ENCODE data around the gene BMPR1A.
"Not testable (repeated sequence)": the region's sequence is repeated elsewhere in the genome, so short reads cannot be mapped to it uniquely, and the experiment has no call there.

Gene BMPR1A

DNA sequence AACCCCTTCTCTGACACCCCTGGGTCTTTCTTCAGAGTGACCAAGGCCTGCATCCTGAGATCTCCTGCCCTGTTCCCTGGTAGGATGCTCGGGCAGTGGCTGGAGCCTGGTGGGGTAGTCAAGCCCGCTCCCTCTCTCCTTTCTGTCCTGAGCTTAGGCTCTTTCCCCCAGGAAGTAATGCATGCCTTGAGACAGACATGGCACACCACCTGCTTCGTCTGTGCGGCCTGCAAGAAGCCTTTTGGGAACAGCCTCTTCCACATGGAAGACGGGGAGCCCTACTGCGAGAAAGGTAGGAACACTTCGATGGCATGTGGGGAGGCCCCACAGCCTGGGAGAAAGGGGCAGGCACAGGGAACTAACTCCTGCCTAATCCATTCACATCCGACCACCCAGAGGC, 37.9 kb upstream of the BMPR1A start:
- no peak for DNase-seq
- TF ChIP-seq GATA1 (IDR thresholded peaks at IDR 0.05; ENCODE audit: low read depth, low read length) (no peak), POLR2A (IDR thresholded peaks at IDR 0.05; ENCODE audit: low read length) (no peak)

DNA sequence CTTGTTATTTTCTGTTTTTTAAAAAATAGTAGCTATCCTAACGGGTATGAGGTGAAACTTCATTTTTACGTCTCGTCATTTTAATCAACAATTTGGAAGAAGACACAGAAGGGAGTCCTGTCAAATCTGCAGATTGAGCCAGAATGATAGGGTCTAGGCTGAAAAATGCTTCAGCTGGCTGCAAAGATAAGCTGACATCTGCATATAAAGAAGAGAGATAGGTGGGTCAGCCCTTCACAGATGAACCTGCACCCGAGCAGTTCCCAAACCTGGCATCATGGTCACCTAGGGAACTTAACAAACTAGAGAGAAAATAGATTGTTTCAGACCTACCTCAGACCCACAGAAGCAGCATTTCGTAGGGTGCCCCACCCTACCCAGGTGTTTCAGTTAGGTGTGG, 35.2 kb upstream of the BMPR1A start:
- peak in 1 of 2 experiments; percentile 62 for DNase-seq
- TF ChIP-seq GATA1 (IDR thresholded peaks at IDR 0.05; ENCODE audit: low read depth, low read length) (no peak), POLR2A (IDR thresholded peaks at IDR 0.05; ENCODE audit: low read length) (no peak)

DNA sequence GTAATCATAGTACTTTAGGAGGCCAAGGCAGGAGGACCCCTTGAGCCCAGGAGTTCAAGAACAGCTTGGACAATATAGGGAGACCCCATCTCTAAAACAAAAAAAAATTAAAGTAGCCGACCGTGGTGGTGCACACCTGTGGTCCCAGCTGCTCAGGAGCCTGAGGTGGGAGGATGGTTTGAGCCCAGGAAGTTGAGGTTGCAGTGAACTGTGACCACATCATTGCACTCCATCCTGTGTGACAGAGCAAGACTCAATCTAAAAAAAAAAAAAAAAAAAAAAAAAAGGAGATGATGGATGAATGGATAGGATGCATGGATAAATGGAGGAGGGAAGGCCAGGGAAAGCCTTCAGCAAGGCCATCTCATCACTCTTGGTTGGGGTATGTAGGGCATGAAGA, 33.4 kb upstream of the BMPR1A start:
- no peak for DNase-seq
- TF ChIP-seq POLR2A (IDR thresholded peaks at IDR 0.05; ENCODE audit: low read length) = no peak

DNA sequence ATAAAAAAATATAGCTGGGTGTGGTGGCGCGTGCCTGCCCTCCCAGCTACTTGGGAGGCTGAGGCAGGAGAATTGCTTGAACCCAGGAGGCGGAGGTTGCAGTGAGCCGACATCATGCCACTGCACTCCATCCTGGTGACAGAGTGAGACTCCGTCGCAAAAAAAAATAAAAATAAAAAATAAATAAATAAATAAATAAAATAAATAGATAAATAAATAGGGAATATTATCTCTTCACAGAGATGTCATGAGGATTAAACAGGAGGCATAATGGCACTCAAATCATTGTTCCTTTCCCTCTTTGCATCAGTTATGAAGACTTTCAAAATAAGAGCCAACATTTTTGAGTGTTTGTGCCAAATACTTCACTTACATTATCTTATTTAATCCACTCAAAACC, 32.0 kb upstream of the BMPR1A start:
- TF ChIP-seq POLR2A (IDR thresholded peaks at IDR 0.05; ENCODE audit: low read length) = no peak
- TF ChIP-seq GATA1 (IDR thresholded peaks at IDR 0.05; ENCODE audit: low read depth, low read length) = no peak

DNA sequence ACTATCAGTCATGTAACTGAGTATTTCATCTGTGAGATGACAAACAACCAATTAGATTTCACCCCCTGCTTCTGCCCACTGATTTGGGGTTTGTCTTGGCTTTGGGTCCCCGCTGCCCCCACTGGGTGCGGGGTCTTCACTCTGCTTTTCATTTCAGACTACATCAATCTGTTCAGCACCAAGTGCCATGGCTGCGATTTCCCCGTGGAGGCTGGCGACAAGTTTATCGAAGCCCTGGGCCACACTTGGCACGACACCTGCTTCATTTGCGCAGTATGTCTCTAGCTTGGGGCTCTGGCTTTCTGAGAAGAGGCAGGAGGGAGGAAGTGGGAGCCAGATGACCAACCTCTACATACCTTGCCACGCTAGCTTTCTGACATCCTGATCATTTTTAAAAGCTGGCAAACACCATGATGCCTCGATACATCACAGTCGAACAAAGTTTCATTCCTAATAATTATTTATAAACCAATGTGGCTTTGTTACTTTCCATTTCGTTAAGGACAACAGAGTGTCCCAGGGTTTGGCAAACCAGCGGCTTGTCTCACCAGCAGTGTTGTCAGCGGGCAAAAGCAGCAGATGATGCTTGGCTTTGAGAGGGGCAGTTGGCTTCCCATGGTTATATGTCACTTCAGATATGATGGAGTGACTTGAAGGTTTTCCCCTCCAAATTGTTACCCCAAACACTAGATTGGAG, 30.3 kb upstream of the BMPR1A start:
- DNase-seq = no peak
- no peak for TF ChIP-seq POLR2A (IDR thresholded peaks at IDR 0.05; ENCODE audit: low read length)
- no peak for TF ChIP-seq GATA1 (IDR thresholded peaks at IDR 0.05; ENCODE audit: low read depth, low read length)

More for the DNA sequence above, 32.0 kb upstream of the BMPR1A start:
- no peak for DNase-seq

DNA sequence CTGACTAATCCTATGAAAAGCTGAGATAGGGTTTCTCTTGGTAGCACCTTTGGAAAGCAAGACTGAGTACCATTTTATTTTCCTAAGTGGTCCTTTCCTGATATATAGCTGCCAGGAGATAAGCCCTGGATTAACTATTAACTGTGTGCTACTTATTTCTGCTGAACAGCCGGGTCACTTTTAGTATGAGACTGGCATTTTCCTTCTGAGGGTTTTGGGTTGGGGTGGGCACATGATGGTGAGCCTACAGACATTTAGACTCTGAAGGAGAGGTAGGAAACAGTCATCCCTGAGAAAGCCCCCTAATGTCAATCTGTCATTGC, 29.8 kb upstream of the BMPR1A start:
- DNase-seq = no peak
- no peak for TF ChIP-seq GATA1 (IDR thresholded peaks at IDR 0.05; ENCODE audit: low read depth, low read length)
- no peak for TF ChIP-seq POLR2A (IDR thresholded peaks at IDR 0.05; ENCODE audit: low read length)

DNA sequence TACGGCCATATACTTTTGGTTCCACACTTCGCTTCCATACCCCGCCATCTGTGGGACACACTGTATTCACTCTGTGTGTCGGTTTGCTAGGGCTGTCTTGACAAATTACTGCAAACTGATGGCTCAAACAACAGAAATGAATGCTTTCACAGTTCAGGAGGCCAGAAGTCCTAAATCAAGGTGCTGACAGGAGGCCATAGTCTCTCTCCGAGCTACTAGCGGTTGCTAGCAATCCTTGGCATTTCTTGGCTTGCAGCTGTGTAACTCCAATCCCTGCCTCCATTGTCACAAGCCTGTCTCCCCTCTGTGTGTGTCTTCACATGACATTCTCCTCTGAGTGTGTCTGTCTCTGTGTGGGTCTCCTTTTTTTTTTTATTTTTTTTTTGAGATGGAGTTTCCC, 28.9 kb upstream of the BMPR1A start:
- TF ChIP-seq POLR2A (IDR thresholded peaks at IDR 0.05; ENCODE audit: low read length) (no peak), GATA1 (IDR thresholded peaks at IDR 0.05; ENCODE audit: low read depth, low read length) (no peak)
- DNase-seq = no peak

DNA sequence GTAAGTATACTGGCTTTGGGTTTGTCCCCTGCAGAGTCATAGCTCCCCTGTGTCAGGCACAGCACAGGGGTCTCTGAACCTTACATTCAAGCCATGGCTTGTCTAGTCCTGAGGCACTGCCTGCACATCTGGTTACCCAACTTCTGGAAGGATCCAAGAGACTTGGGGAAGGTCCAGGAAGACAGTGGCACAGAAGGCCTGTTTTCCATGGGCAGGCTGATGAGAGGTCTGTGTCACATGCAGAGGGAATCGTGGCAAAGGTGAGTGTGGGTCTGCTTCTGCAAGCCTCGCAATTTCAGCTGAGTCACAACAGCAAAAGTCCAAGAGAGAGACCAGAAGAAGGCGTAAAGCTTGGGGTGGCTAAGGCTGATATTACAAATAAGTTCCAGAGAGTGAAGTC, 28.4 kb upstream of the BMPR1A start:
- no peak for DNase-seq
- TF ChIP-seq POLR2A (IDR thresholded peaks at IDR 0.05; ENCODE audit: low read length) (no peak), GATA1 (IDR thresholded peaks at IDR 0.05; ENCODE audit: low read depth, low read length) (no peak)

DNA sequence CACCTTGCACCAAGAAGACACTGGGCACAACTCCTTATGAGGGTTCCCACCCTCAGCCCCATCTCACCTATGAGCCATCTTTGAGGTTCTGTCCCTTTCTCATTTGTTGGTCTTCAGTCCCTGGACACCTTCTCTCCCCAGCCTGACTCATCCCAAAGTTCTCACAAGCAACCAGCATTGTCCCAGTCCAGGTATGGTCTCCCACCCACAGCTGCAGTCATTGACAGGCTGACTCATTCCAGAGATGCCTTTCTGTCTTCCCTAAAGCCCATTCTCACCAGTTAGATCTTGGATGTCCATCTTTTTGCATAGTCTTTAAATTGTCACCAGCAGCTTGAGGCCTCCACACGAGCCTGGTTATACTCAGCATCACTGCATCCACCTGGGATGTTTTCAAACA, 26.7 kb upstream of the BMPR1A start:
- no peak for DNase-seq
- TF ChIP-seq POLR2A (IDR thresholded peaks at IDR 0.05; ENCODE audit: low read length) = no peak
- no peak for TF ChIP-seq GATA1 (IDR thresholded peaks at IDR 0.05; ENCODE audit: low read depth, low read length)

DNA sequence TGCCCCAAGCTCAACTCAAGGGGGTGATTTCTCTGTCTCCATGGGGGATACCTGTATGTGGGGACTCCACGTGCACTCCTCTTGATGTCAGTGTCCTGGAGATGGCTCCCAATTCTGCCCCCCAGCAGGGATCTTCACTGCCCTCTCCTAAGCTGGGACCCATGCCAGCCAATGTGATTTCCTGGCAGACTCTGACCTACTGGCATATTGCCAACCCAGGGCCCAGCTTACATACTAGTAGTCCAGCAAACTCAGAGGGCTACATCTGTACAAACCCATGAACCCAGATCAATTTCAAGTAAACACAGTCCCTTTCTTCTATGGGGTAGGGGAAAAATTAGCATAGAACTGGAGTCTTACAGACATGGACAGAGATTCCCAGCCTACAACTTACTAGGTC, 26.2 kb upstream of the BMPR1A start:
- DNase-seq = peak; percentile 6 to 21
- no peak for TF ChIP-seq GATA1 (IDR thresholded peaks at IDR 0.05; ENCODE audit: low read depth, low read length)

DNA sequence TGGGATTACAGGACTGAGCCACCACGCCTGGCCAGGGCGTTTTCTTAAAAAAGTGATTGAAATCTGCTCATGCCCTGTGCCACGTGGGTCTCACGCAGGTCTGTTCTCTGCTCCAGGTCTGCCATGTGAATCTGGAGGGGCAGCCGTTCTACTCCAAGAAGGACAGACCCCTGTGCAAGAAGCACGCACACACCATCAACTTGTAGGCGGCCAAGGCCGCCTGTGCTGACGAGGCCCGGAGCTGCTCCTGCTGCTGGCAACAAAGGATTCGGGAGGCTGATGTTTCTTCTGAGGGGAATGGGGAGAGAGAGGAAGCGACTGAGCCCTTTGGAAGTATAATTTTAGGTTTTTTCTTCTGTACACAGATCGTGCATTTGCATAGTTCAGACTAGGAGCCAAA, 23.6 kb upstream of the BMPR1A start:
- no peak for TF ChIP-seq GATA1 (IDR thresholded peaks at IDR 0.05; ENCODE audit: low read depth, low read length)
- no peak for TF ChIP-seq POLR2A (IDR thresholded peaks at IDR 0.05; ENCODE audit: low read length)
- no peak for DNase-seq

DNA sequence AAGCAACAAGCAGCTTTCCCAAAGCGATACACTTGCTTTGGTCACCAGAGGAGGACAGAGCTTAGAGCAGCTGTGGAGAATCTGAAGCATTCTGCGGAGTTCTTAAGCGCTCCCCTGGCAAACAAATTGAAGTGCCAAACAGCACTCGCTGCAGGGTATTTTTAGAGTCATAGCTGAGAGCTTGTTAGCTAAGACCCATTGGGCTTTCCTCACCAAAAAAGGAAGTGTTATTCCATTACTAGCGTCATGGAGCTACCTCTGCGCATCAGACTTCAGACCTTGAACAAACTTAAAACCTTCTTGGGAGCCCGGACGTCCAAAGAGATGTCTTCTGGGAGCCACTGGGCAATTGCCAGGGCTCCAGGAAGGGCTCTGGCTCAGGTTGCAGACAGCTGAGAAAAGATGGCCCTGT, 23.2 kb upstream of the BMPR1A start:
- TF ChIP-seq GATA1 (IDR thresholded peaks at IDR 0.05; ENCODE audit: low read depth, low read length) (no peak), POLR2A (IDR thresholded peaks at IDR 0.05; ENCODE audit: low read length) (no peak)
- no peak for DNase-seq

DNA sequence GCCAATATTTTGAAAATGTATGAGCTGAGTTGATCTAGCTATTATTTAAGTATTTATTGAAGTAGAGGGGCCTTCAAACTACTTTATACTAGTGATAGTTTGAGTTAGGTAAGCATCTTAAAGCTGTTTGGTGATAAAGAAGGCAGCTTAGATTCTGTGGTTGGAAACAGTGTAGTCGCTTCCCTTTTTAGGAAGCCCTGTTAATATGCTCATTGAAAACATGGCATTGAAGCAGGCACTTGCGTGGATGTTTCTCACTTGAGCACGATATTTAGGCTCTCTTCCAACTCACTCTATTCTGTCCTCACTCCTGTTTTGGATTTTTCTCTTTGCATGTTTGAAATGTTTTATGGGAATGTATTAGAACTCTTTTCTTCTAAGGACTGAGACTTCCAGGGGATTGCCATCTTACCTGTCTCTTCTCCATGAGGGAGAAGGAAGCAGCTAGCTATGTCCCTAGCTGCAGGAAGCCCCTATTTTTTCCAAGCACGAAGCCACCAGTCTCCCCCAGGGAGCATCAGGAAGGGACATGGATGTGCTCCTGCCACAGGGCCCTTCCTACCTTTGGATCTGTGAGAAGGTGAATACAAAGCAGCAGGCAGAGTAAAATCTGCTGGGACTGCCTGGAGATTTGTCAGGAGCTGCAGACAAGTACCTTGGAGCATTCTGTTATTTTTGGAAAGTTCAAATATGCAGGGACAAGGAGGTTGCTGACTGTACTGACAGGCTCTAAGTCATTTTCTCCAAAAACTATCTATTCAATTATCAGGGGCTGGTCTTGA, 22.0 kb upstream of the BMPR1A start:
- TF ChIP-seq POLR2A (IDR thresholded peaks at IDR 0.05; ENCODE audit: low read length) (no peak), GATA1 (IDR thresholded peaks at IDR 0.05; ENCODE audit: low read depth, low read length) (no peak)

DNA sequence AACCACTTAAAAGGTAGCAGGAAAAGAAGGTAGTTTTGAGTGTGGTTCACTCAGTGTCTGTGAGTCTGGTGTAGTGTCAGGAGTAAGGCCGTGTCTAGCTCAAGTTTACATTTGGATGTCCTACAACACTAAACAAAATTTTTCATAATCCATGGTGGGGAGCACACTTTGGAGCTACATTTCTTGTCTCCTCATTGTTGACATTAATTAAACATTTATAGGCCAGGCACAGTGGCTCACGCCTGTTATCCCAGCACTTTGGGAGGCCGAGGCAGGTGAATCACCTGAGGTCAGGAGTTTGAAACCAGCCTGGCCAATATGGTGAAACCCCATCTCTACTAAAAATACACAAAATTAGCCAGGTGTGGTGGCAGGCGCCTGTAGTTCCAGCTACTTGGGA, 21.1 kb upstream of the BMPR1A start:
- not testable (repeated sequence) for DNase-seq

More for the DNA sequence above, 22.0 kb upstream of the BMPR1A start:
- DNase-seq = no peak

DNA sequence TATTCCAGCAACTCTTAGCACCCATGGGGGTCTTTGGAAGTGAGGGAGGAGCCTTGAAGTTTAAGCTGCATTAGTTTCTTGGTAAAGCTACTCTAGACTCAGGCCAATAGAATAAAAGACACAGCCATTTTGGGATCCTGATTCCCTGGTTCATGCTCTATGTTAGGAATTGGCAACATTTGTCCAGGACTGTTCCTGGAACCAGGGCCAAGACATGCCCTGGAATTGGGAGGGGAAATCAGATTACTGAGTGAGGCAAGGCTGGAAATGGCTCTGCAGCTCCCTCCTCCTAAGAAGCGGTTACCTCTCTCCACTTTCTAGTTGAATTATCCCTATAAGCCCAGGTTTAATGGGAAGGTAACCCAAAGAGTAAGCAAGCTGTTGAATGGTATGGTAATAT, 14.2 kb upstream of the BMPR1A start:
- TF ChIP-seq POLR2A (IDR thresholded peaks at IDR 0.05; ENCODE audit: low read length) = no peak
- DNase-seq = no peak
